ENCODE measurements around the gene ARL8A. TPM values are rescaled to one million over a fixed set of nuclear protein-coding genes. Genes with fewer than 3 reads are reported as not detected.

Gene ARL8A
- total RNA-seq, 1 experiment from 2014 or later: 45.6 TPM

- no peak for TF ChIP-seq YY1 (IDR thresholded peaks at IDR 0.05; ENCODE audit: extremely low read depth, insufficient replicate concordance, low read depth, low read length)
- TF ChIP-seq ATF3 (IDR thresholded peaks at IDR 0.05): no peak
- TF ChIP-seq ELF1 (IDR thresholded peaks at IDR 0.05; ENCODE audit: borderline replicate concordance, low read depth): no peak
- no peak for TF ChIP-seq FOSL1 (IDR thresholded peaks at IDR 0.05; ENCODE audit: low read depth)
- no peak for TF ChIP-seq TCF7L2 (IDR thresholded peaks at IDR 0.05; ENCODE audit: borderline replicate concordance, extremely low read depth, insufficient read depth, insufficient read length)
These were observed 3.7 kb downstream of the ARL8A start (continued) for GRCh38 chr1:202140833-202141232.

GRCh38 chr1:202135221-202135721, 9.3 kb downstream of the ARL8A start:
- POLR2A ChIA-PET: interaction anchor here (1.3 to 2.2 kb wide), 2 partner anchors 117 to 125 kb away, joined by 5 to 9 read pairs; partner anchors contain the start of gene ELF3
- Histone ChIP-seq H3K4me3 (replicated peaks in 1 of 2; ENCODE audit: low read depth in 1 of 2, low read length in 2 of 2) (no peak overlapping the region), H3K36me3 (ENCODE audit: control insufficient read depth in 1 of 2, insufficient read depth in 2 of 2, low read length in 2 of 2) (peaks cover 7 to 18% of the 10 kb centered on the region in 2 experiments; a peak in 3 of 4 replicates), H3K9me3 (ENCODE audit: control insufficient read depth in 1 of 2, insufficient read depth in 1 of 2, low read depth in 1 of 2, low read length in 2 of 2) (no peaks in the 10 kb centered on the region), H3K9me2 (ENCODE audit: insufficient read depth) (no peaks in the 10 kb centered on the region), H3K4me2 (ENCODE audit: low read length) (no peak overlapping the region), H2AFZ (ENCODE audit: low read depth, low read length, poor library complexity, severe bottlenecking) (no peak overlapping the region), H4K20me1 (ENCODE audit: insufficient read depth) (no peaks in the 10 kb centered on the region), H3K27ac (ENCODE audit: low read depth, low read length) (0 out of 2 replicates have a peak overlapping the region, but pooled peaks have one; percentile 17), H3K4me1 (ENCODE audit: control insufficient read depth in 1 of 2, insufficient read depth in 2 of 2, low read length in 2 of 2) (no peaks in the 10 kb centered on the region), H3K79me2 (ENCODE audit: insufficient read depth, low read length) (peaks cover 17% of the 10 kb centered on the region; the same call in 1 of the 2 replicates), H3K9ac (ENCODE audit: low read length) (no peak overlapping the region), H3K27me3 (ENCODE audit: insufficient read depth, low read length) (no peaks in the 10 kb centered on the region)
- no TSS peak for BruUV-seq (replicated peaks)
- CTCF ChIA-PET: interaction anchor here (0.6 to 3.5 kb wide), 11 partner anchors 8 to 909 kb away, joined by 3 to 13 read pairs (median 5); partner anchors contain the start of genes ELF3 and GPR37L1
- TF ChIP-seq CTCF (IDR thresholded peaks at IDR 0.05 in 2 of 3, conservative IDR thresholded peaks at IDR 0.05 in 1 of 3; ENCODE audit: borderline replicate concordance in 1 of 3, insufficient read depth in 1 of 3, low read depth in 2 of 3, low read length in 2 of 3) (peak; percentile 68 to 89 (median 87); a peak in 5 of 6 replicates), REST (IDR thresholded peaks at IDR 0.05; ENCODE audit: low read depth) (no peak), RAD21 (IDR thresholded peaks at IDR 0.05; ENCODE audit: low read depth) (peak; percentile 78)
- RAD21 ChIA-PET (ENCODE audit: low non-redundant PET in 1 of 2, low total read pairs in 2 of 2, uncharacterized antibody in 2 of 2, unreplicated experiment in 2 of 2): interaction anchor here in 1 of 2 experiments (0.6 kb wide), 1 partner anchor 53 kb away, joined by 5 read pairs; no protein-coding TSS in a partner anchor
- intact Hi-C loops (cut with micrococcal nuclease): loop anchor here (1.0 kb wide), 1 partner anchor 136 kb away; no protein-coding TSS in a partner anchor
- DNase-seq (ENCODE audit: low read depth, low spot score): peak; percentile 24
- peak; percentile 92 for ATAC-seq
